Neuronal stem cell (in vitro differentiated cells): ENCODE data around the gene PTGER3.

Experiments
- DNase-seq: peaks from one replicate; pipeline ENCODE4 v3.0.0-alpha.2; 2013; ENCODE audit warnings: low spot score
- H2AFZ ChIP-seq: one replicate; pipeline ENCODE4 v1.6.1; 2013; ENCODE audit warnings: mild to moderate bottlenecking, low read length, inconsistent platforms
- H2AK5ac ChIP-seq: 2 replicates; pipeline ENCODE4 v1.6.1; 2013; ENCODE audit warnings: low read depth, mild to moderate bottlenecking, inconsistent platforms, low read length, moderate library complexity, mixed read lengths
- H2BK120ac ChIP-seq: 2 replicates; pipeline ENCODE4 v1.6.1; 2013; ENCODE audit warnings: low read depth, mild to moderate bottlenecking, inconsistent platforms, low read length, moderate library complexity, mixed read lengths
- H2BK12ac ChIP-seq: one replicate; pipeline ENCODE4 v1.6.1; 2013; ENCODE audit warnings: low read length, inconsistent platforms
- H2BK15ac ChIP-seq: 2 replicates; pipeline ENCODE4 v1.6.1; 2013; ENCODE audit warnings: mild to moderate bottlenecking, low read length, inconsistent platforms, mixed read lengths
- H2BK5ac ChIP-seq: one replicate; pipeline ENCODE4 v1.6.1; 2013; ENCODE audit warnings: inconsistent platforms, mild to moderate bottlenecking, low read length, moderate library complexity
- H3K14ac ChIP-seq: one replicate; pipeline ENCODE4 v1.6.1; 2013; ENCODE audit warnings: low read length, inconsistent platforms
- H3K18ac ChIP-seq: 2 replicates; pipeline ENCODE4 v1.6.1; 2013; ENCODE audit warnings: low read length, inconsistent platforms
- H3K23ac ChIP-seq: 2 replicates; pipeline ENCODE4 v1.6.1; 2013; ENCODE audit warnings: low read depth, mild to moderate bottlenecking, mixed read lengths, low read length, inconsistent platforms; ENCODE audit not compliant: poor library complexity
- H3K27ac ChIP-seq: replicated peaks from 3 replicates; pipeline ENCODE4 v1.5.1; 2013; ENCODE audit warnings: low read length, inconsistent platforms
- H3K27me3 ChIP-seq, 3 experiments: 2 replicates each; pipeline ENCODE4 v1.6.1; 2013; ENCODE audit warnings: low read length in 3 of 3, mild to moderate bottlenecking in 2 of 3, inconsistent platforms in 1 of 3, low read depth in 1 of 3, mixed read lengths in 1 of 3, moderate library complexity in 1 of 3; ENCODE audit not compliant: control insufficient read depth in 3 of 3, insufficient read depth in 3 of 3
- H3K36me3 ChIP-seq, 2 donors: replicated peaks in 1 of 2; 2 replicates each; pipeline ENCODE4 v1.6.1; 2013; ENCODE audit warnings: low read length in 2 of 2; ENCODE audit not compliant: control insufficient read depth in 2 of 2, insufficient read depth in 2 of 2
- H3K4ac ChIP-seq: 2 replicates; pipeline ENCODE4 v1.6.1; 2013; ENCODE audit warnings: inconsistent platforms, mild to moderate bottlenecking, low read length, moderate library complexity
- H3K4me1 ChIP-seq, 2 donors: 1 replicate in 1 of 2; 2 replicates in 1 of 2; pipeline ENCODE4 v1.6.1; 2013; ENCODE audit warnings: low read length in 2 of 2, low read depth in 1 of 2; ENCODE audit not compliant: control insufficient read depth in 2 of 2, insufficient read depth in 1 of 2
- H3K4me2 ChIP-seq: one replicate; pipeline ENCODE4 v1.6.1; 2013; ENCODE audit warnings: mild to moderate bottlenecking, low read length, inconsistent platforms; ENCODE audit not compliant: insufficient read depth, poor library complexity, severe bottlenecking
- H3K4me3 ChIP-seq, 2 donors: 2 replicates each; pipeline ENCODE4 v1.5.1; 2013; ENCODE audit warnings: low read length in 2 of 2, mild to moderate bottlenecking in 2 of 2, inconsistent platforms in 1 of 2, moderate library complexity in 1 of 2
- H3K79me1 ChIP-seq: one replicate; pipeline ENCODE4 v1.6.1; 2013; ENCODE audit warnings: low read depth, mild to moderate bottlenecking, inconsistent platforms, low read length, moderate library complexity
- H3K9ac ChIP-seq: one replicate; pipeline ENCODE4 v1.6.1; 2013; ENCODE audit warnings: mild to moderate bottlenecking, low read depth, low read length, inconsistent platforms; ENCODE audit not compliant: poor library complexity
- H3K9me3 ChIP-seq, 2 donors: replicated peaks in 1 of 2; 2 replicates each; pipeline versions ENCODE3 to v1.6.1; 2013; ENCODE audit warnings: low read length in 2 of 2, mild to moderate bottlenecking in 2 of 2, inconsistent platforms in 1 of 2, low read depth in 1 of 2, mixed read lengths in 1 of 2, moderate library complexity in 1 of 2; ENCODE audit not compliant: control insufficient read depth in 2 of 2, insufficient read depth in 1 of 2
- H4K8ac ChIP-seq: one replicate; pipeline ENCODE4 v1.6.1; 2013; ENCODE audit warnings: low read depth, mild to moderate bottlenecking, inconsistent platforms, low read length, moderate library complexity
- H4K91ac ChIP-seq: one replicate; pipeline ENCODE4 v1.6.1; 2013; ENCODE audit warnings: low read length, low read depth, mild to moderate bottlenecking, inconsistent platforms; ENCODE audit not compliant: poor library complexity
- WGBS, 2 donors: extraction: QIAGEN DNeasy Blood & Tissue Kit; methylation state at CpG; one replicate each; pipeline ENCODE4 v1.1.7; 2013; ENCODE audit warnings: missing lambda C conversion rate in 2 of 2, mixed read lengths in 1 of 2; ENCODE audit not compliant: insufficient read length in 2 of 2, insufficient replicate concordance in 1 of 2; ENCODE audit errors: extremely low coverage in 2 of 2; 5-methylcytosine and 5-hydroxymethylcytosine counted together

PTGER3 gene

DNA sequence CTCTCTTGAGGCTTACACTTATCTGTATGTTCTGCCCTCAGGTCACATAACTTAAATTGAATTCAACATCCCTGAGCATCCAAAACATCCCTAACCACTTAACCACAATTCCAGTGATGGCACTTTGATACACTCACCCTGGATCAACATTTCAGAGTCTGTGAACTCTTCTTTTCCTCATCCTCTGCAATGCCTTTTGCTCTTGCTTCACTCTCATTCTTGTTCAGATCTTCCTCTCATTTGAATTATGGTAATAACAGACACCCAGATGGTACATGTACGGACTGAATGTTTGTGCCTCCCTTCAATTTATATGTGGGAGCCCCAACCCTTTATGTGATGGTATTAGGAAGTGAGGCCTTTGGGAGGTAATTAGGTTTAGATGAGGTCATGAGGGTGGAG lies 33.4 kb downstream of the PTGER3 start:
- no peaks in the 10 kb centered on the region for H3K4me1 ChIP-seq
- no peak overlapping the region for H2BK120ac ChIP-seq
- no peak overlapping the region for H3K18ac ChIP-seq
- no peak overlapping the region for H3K9ac ChIP-seq
- no peak overlapping the region for H2AFZ ChIP-seq
- no peak overlapping the region for H2BK15ac ChIP-seq
- no peak overlapping the region for H3K14ac ChIP-seq
- H2BK12ac ChIP-seq, result no peak overlapping the region
- H3K27me3 ChIP-seq, result peaks cover 0 to 2% (median 0%) of the 10 kb centered on the region in 3 experiments
- no peak overlapping the region for H3K4me2 ChIP-seq
- no peaks in the 10 kb centered on the region for H3K79me1 ChIP-seq
- peaks cover 0 to 1% of the 10 kb centered on the region in 2 donors for H3K36me3 ChIP-seq
- no peaks in the 10 kb centered on the region for H3K9me3 ChIP-seq
- no CpG with 5 or more reads among the region's 1 CpG for WGBS, 2 donors
- no peak overlapping the region for H2BK5ac ChIP-seq
- H2AK5ac ChIP-seq, result no peak overlapping the region
- no peak overlapping the region for H4K8ac ChIP-seq
- no peak overlapping the region for H4K91ac ChIP-seq
- no peak overlapping the region for H3K23ac ChIP-seq
- no peak for DNase-seq
- H3K27ac ChIP-seq, result no peak overlapping the region
- no peak overlapping the region for H3K4ac ChIP-seq
- H3K4me3 ChIP-seq, result no peak overlapping the region

DNA sequence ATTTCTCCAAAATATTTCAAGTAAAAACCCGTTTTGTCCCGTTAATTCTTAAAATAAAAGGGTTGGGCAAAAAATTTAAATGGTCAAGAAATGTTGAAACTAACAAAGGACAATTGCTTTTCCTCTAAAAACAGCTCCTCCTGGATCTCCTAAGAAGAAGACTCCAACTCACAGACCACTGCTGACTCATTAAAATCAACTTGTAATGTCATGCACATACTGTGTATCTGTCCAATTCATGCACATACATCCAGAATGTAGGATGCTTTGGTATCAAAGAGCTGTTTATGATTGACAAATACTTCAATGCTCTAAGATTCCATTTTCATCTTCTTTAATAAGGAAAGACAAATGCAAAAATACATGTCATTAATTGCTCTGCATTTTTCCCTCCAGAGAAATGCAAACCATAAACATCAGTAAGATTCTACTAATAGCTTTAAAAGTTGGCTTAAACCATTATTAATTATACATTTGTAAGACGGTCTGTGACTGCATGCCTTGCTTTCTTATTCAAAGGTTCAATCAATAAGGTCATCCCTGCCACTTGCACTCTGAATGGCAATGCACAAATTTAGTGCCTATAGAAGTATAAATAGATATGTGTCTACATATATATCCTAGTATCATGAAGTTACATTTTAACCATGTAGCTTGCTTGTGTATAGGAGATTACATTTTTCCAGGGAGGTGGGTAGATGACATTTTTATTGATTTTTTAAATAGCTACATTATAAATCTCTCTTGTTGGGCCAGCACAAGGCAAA lies 44.7 kb downstream of the PTGER3 start:
- no peak overlapping the region for H2BK12ac ChIP-seq
- no peaks in the 10 kb centered on the region for H3K79me1 ChIP-seq
- H4K8ac ChIP-seq, result no peak overlapping the region
- no CpG with 5 or more reads among the region's 3 CpGs for WGBS, 2 donors
- no peak overlapping the region for H3K18ac ChIP-seq
- peaks cover 0 to 2% of the 10 kb centered on the region in 2 donors for H3K4me1 ChIP-seq
- no peak overlapping the region for H2AFZ ChIP-seq
- no peak overlapping the region for H3K4me3 ChIP-seq
- H3K27me3 ChIP-seq, result no peaks in the 10 kb centered on the region
- H3K36me3 ChIP-seq, result no peaks in the 10 kb centered on the region
- no peak overlapping the region for H3K4me2 ChIP-seq
- no peak overlapping the region for H2BK15ac ChIP-seq
- no peak overlapping the region for H2BK5ac ChIP-seq
- H3K27ac ChIP-seq, result no peak overlapping the region
- H4K91ac ChIP-seq, result no peak overlapping the region
- no peaks in the 10 kb centered on the region for H3K9me3 ChIP-seq
- no peak overlapping the region for H3K14ac ChIP-seq
- H3K4ac ChIP-seq, result no peak overlapping the region
- no peak overlapping the region for H3K9ac ChIP-seq
- no peak overlapping the region for H3K23ac ChIP-seq
- H2AK5ac ChIP-seq, result no peak overlapping the region
- no peak for DNase-seq
- no peak overlapping the region for H2BK120ac ChIP-seq

DNA sequence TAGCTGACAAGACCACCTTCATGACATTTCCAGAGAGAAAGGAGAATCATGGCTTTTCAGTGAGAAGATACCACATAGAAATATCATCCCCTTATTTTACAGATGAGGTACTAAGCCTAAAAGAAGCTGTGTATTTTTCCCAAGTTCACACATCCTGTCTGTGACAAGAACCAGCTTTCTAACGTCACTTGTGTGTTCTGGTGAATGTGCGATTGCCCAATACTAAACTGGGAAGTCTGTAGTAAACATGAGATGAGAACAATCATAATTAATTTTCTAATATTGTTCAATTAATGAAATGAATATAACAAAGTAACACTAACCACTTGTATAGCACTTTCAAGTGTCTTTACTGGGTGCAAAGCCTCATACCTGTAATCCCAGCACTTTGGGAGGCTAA lies 46.0 kb downstream of the PTGER3 start:
- no peak overlapping the region for H3K4me2 ChIP-seq
- H3K4ac ChIP-seq, result no peak overlapping the region
- no peak overlapping the region for H3K23ac ChIP-seq
- no peak overlapping the region for H2BK5ac ChIP-seq
- no peaks in the 10 kb centered on the region for H3K27me3 ChIP-seq
- H3K4me3 ChIP-seq, result no peak overlapping the region
- no peak overlapping the region for H2AFZ ChIP-seq
- no peaks in the 10 kb centered on the region for H3K79me1 ChIP-seq
- H3K18ac ChIP-seq, result no peak overlapping the region
- DNase-seq, result no peak
- no peak overlapping the region for H3K27ac ChIP-seq
- WGBS, 2 donors, result no CpG with 5 or more reads among the region's 2 CpGs
- H3K4me1 ChIP-seq, result peaks cover 0 to 2% of the 10 kb centered on the region in 2 donors
- no peaks in the 10 kb centered on the region for H3K36me3 ChIP-seq
- H2BK15ac ChIP-seq, result no peak overlapping the region
- H3K14ac ChIP-seq, result no peak overlapping the region
- no peak overlapping the region for H4K91ac ChIP-seq
- H2BK120ac ChIP-seq, result no peak overlapping the region
- no peak overlapping the region for H3K9ac ChIP-seq
- no peaks in the 10 kb centered on the region for H3K9me3 ChIP-seq
- no peak overlapping the region for H4K8ac ChIP-seq
- H2BK12ac ChIP-seq, result no peak overlapping the region
- no peak overlapping the region for H2AK5ac ChIP-seq

DNA sequence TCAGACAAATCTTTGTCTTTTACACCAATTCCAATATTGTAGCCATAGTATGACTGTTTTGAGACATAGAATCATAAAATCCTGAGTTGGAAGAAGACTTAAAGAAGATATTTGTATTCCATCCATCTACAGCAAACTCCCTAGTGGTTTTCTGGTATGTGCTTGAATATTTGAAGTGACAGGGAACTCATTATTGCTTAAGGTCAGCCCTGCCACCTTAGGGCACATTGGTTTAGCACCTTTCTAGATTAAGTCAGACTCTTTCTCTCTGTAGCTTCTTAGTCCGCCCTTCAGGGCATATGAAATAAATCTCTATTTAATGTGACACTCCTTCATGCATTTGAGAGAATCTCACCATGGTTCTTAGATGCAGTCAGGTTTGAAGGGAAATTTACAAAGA lies 49.8 kb downstream of the PTGER3 start:
- H3K4ac ChIP-seq, result no peak overlapping the region
- H3K4me3 ChIP-seq, result no peak overlapping the region
- no CpG with 5 or more reads among the region's 1 CpG for WGBS, 2 donors
- H3K4me2 ChIP-seq, result no peak overlapping the region
- no peak overlapping the region for H3K18ac ChIP-seq
- H3K79me1 ChIP-seq, result no peaks in the 10 kb centered on the region
- no peak overlapping the region for H3K9ac ChIP-seq
- no peaks in the 10 kb centered on the region for H3K27me3 ChIP-seq
- DNase-seq, result no peak
- no peak overlapping the region for H2BK120ac ChIP-seq
- H2AK5ac ChIP-seq, result no peak overlapping the region
- H2BK12ac ChIP-seq, result no peak overlapping the region
- H2BK15ac ChIP-seq, result no peak overlapping the region
- no peaks in the 10 kb centered on the region for H3K4me1 ChIP-seq
- no peak overlapping the region for H3K23ac ChIP-seq
- no peak overlapping the region for H4K91ac ChIP-seq
- no peak overlapping the region for H4K8ac ChIP-seq
- no peaks in the 10 kb centered on the region for H3K9me3 ChIP-seq
- H3K27ac ChIP-seq, result no peak overlapping the region
- no peak overlapping the region for H2AFZ ChIP-seq
- H2BK5ac ChIP-seq, result no peak overlapping the region
- H3K36me3 ChIP-seq, result no peaks in the 10 kb centered on the region
- H3K14ac ChIP-seq, result no peak overlapping the region
